Uterus (tissue), 2 donors: ENCODE data around the gene ERN2.

Experiments used
- CTCF ChIP-seq, 4 experiments: fragments of 200-600 bp in 2 of 4; fragments of 450-650 bp in 2 of 4; sonication (generic) in 2 of 4; IDR thresholded peaks; one replicate each; pipeline ENCODE4 v1.5.1; 2016 to 2019; ENCODE audit warnings: antibody characterized with exemption in 4 of 4, mild to moderate bottlenecking in 2 of 4, moderate library complexity in 1 of 4
- POLR2A ChIP-seq, 2 donors: fragments of 450-650 bp; IDR thresholded peaks; one replicate each; pipeline ENCODE4 v1.6.1; 2016; ENCODE audit warnings: antibody characterized with exemption in 2 of 2, mild to moderate bottlenecking in 1 of 2, moderate library complexity in 1 of 2

GRCh38 chr16:23694644-23695373, 18.2 kb downstream of the ERN2 start:
- TF ChIP-seq POLR2A (IDR thresholded peaks at IDR 0.05) (no peak), CTCF (IDR thresholded peaks at IDR 0.05) (no peak)
